ENCODE data around the gene KCNQ1OT1.

- TF ChIP-seq, protein P1, sequence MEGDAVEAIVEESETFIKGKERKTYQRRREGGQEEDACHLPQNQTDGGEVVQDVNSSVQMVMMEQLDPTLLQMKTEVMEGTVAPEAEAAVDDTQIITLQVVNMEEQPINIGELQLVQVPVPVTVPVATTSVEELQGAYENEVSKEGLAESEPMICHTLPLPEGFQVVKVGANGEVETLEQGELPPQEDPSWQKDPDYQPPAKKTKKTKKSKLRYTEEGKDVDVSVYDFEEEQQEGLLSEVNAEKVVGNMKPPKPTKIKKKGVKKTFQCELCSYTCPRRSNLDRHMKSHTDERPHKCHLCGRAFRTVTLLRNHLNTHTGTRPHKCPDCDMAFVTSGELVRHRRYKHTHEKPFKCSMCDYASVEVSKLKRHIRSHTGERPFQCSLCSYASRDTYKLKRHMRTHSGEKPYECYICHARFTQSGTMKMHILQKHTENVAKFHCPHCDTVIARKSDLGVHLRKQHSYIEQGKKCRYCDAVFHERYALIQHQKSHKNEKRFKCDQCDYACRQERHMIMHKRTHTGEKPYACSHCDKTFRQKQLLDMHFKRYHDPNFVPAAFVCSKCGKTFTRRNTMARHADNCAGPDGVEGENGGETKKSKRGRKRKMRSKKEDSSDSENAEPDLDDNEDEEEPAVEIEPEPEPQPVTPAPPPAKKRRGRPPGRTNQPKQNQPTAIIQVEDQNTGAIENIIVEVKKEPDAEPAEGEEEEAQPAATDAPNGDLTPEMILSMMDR (IDR thresholded peaks at IDR 0.05): no peak
- no peak for TF ChIP-seq POLR2AphosphoS5 (IDR thresholded peaks at IDR 0.05)
These were observed 9.0 kb downstream of the KCNQ1OT1 start for GRCh38 chr11:2690596-2691354.
